K562 (cell line): Measurements from ENCODE around the gene NMT1. TPM values are rescaled to one million over a fixed set of nuclear protein-coding genes. Genes with fewer than 3 reads are reported as not detected.

Source experiments
- ARID1B ChIP-seq: fragments of 450-650 bp; IDR thresholded peaks from 2 replicates; pipeline ENCODE4 v1.6.1; 2016; ENCODE audit warnings: antibody characterized with exemption, mild to moderate bottlenecking, inconsistent platforms
- CEBPB ChIP-seq: fragments of 450-650 bp; IDR thresholded peaks from 2 replicates; pipeline ENCODE4 v1.6.1; 2016; ENCODE audit warnings: missing genetic modification characterization, missing compliant biosample characterization
- CREM ChIP-seq: IDR thresholded peaks from 2 replicates; pipeline ENCODE4 v1.6.1; 2014; ENCODE audit warnings: antibody characterized with exemption, low read depth
- CTBP1 ChIP-seq: fragments of 450-650 bp; IDR thresholded peaks from 2 replicates; pipeline ENCODE4 v1.6.1; 2016; ENCODE audit warnings: borderline replicate concordance
- HNRNPLL ChIP-seq: fragments of 200-400 bp; formaldehyde crosslinking; IDR thresholded peaks from 2 replicates; pipeline ENCODE4 v1.6.1; 2017; ENCODE audit warnings: low read length, low read depth, mild to moderate bottlenecking; ENCODE audit not compliant: poor library complexity, severe bottlenecking
- RBBP5 ChIP-seq: fragments of 200-600 bp; sonication (generic); IDR thresholded peaks from 2 replicates; pipeline ENCODE4 v1.6.1; 2012; ENCODE audit warnings: borderline replicate concordance, mild to moderate bottlenecking, low read length, control low read depth, inconsistent platforms; ENCODE audit not compliant: insufficient read depth, poor library complexity, severe bottlenecking
- TAF1 ChIP-seq: IDR thresholded peaks from 2 replicates; pipeline ENCODE4 v1.6.1; 2011; ENCODE audit warnings: mild to moderate bottlenecking, low read length, moderate library complexity; ENCODE audit not compliant: insufficient read depth, control insufficient read depth, severe bottlenecking; ENCODE audit errors: extremely low read depth
- ZNF253 ChIP-seq: fragments of 250-450 bp; sonication (Bioruptor Pico); conservative IDR thresholded peaks from 2 replicates; pipeline ENCODE4 v1.6.1; 2021; ENCODE audit warnings: mild to moderate bottlenecking
- ZNF592 ChIP-seq: fragments of 450-650 bp; IDR thresholded peaks from 2 replicates; pipeline ENCODE4 v1.6.1; 2017; ENCODE audit warnings: antibody characterized with exemption, mild to moderate bottlenecking
- polyA plus RNA-seq, 8 experiments: library from polyadenylated mRNA; depleted of rRNA in 4 of 8; stranded (reverse) in 5 of 8; unstranded in 3 of 8; fragments of >200 nt; fragmentation: Nextera tagmentation in 2 of 8; fragmentation: Illumina TruSeq in 1 of 8; extraction: Ambion mirVana in 2 of 8; extraction: Trizol in 1 of 8; gene quantifications; 2 replicates each; pipeline versions ENCODE4 v1.2.1 to v1.2.3, GENCODE V29; 2011 to 2014; ENCODE audit warnings: inconsistent platforms in 1 of 8, missing spikeins in 1 of 8
- total RNA-seq, 7 experiments: library from RNA; depleted of rRNA in 6 of 7; stranded (reverse); fragments of >200 nt in 6 of 7; fragmentation: Illumina TruSeq in 2 of 7; extraction: Trizol in 2 of 7; gene quantifications; 2 replicates each; pipeline versions ENCODE4 v1.2.1 to v1.2.3, GENCODE V29; 2011 to 2021; ENCODE audit warnings: low replicate concordance in 1 of 7
- TF ChIP-seq, protein P1 (sequence below): IDR thresholded peaks from 2 replicates; pipeline ENCODE4 v1.6.1; 2011; ENCODE audit warnings: borderline replicate concordance, low read depth, mild to moderate bottlenecking, moderate library complexity, low read length; ENCODE audit not compliant: insufficient read depth, poor library complexity, severe bottlenecking
- TF ChIP-seq, protein P2 (sequence below): fragments of 250-450 bp; sonication (Bioruptor Pico); IDR thresholded peaks from 2 replicates; pipeline ENCODE4 v1.5.0; 2022; ENCODE audit warnings: mild to moderate bottlenecking

Gene NMT1
- total and polyA plus RNA-seq, 9 of the 15 experiments (the other 6 are each of a cell fraction or from before 2014, with no cell fraction given) = 86.7 to 569 (median 213) TPM

DNA sequence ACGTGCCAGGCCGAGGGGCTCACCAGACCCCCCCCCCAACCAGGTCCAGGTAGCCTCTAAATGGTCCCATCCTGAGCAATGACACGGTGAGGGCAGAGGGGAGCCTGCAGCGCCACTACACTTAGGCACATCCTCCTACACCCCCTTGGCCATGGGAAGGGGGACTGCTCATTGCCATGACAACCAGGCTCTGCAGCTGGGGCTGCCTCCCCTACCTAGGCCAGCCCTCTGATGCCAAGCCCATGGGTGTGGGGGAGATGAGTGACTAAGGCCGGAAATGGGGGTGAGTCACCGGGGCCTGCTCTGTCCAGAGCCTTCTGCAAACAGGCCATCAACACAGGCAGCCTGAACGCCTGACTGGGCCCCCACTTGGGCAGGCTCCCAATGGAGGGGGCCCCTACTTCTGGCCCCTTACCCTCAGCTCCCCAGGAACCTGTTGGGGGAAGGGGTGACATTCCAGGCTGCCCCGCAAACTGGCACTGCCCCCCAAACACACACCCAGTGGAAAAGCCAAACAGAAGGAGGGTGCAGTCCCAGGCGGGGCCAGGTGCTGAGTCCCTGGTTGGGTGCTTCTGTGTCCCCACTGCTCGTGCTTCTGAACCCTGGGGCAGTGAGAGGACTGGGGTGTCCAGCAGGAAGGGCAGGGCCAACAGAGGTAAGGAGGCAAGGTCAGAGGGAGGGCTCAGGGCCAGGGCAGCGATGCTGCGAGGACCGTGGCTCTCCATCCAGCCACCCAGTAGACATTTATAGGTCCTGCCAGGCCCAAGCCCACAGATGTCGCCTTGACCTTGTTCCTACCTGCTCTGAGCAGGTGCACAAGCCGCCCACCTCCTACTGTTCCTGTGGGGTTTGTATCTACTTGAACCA is 63.0 kb downstream of the NMT1 start (continued):
- TF ChIP-seq, protein P1, sequence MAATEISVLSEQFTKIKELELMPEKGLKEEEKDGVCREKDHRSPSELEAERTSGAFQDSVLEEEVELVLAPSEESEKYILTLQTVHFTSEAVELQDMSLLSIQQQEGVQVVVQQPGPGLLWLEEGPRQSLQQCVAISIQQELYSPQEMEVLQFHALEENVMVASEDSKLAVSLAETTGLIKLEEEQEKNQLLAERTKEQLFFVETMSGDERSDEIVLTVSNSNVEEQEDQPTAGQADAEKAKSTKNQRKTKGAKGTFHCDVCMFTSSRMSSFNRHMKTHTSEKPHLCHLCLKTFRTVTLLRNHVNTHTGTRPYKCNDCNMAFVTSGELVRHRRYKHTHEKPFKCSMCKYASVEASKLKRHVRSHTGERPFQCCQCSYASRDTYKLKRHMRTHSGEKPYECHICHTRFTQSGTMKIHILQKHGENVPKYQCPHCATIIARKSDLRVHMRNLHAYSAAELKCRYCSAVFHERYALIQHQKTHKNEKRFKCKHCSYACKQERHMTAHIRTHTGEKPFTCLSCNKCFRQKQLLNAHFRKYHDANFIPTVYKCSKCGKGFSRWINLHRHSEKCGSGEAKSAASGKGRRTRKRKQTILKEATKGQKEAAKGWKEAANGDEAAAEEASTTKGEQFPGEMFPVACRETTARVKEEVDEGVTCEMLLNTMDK = no peak
- peak; percentile 95 for TF ChIP-seq ZNF592
- TF ChIP-seq ZNF253 (CRISPR knock-in tag) = no peak
- no peak for TF ChIP-seq HNRNPLL
- TF ChIP-seq ARID1B = peak; percentile 92
- TF ChIP-seq CEBPB (tag) = no peak
- TF ChIP-seq CTBP1 = peak; percentile 53
- TF ChIP-seq TAF1 = peak; percentile 37
- TF ChIP-seq CREM = no peak
- TF ChIP-seq, protein P2, sequence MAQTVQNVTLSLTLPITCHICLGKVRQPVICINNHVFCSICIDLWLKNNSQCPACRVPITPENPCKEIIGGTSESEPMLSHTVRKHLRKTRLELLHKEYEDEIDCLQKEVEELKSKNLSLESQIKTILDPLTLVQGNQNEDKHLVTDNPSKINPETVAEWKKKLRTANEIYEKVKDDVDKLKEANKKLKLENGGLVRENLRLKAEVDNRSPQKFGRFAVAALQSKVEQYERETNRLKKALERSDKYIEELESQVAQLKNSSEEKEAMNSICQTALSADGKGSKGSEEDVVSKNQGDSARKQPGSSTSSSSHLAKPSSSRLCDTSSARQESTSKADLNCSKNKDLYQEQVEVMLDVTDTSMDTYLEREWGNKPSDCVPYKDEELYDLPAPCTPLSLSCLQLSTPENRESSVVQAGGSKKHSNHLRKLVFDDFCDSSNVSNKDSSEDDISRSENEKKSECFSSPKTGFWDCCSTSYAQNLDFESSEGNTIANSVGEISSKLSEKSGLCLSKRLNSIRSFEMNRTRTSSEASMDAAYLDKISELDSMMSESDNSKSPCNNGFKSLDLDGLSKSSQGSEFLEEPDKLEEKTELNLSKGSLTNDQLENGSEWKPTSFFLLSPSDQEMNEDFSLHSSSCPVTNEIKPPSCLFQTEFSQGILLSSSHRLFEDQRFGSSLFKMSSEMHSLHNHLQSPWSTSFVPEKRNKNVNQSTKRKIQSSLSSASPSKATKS = no peak
- TF ChIP-seq RBBP5 = no peak
